RPMI8226 (cell line): ENCODE data around the gene TEX10.

ENCODE experiments used
- DNase-seq: peaks from one replicate; pipeline ENCODE4 v3.0.0-alpha.2; 2015

Gene TEX10

DNA sequence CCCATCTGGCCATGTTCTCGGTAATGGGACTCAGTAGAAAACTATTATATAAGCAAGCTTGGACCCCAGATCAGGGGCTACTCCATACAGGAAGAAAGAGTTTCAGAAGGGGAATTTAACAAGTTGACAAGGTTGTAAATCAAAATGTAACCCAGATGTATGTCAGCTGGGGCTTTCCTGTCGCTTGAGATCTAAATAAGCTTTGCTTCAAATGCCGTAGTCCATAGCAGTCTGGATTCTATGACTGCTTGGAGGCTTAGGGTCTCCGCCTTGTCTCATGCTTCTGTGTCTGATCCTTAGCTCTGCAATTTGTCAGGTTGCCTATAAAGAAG is 70.4 kb downstream of the TEX10 start:
- DNase-seq = no peak

- DNase-seq = no peak
Observed at GRCh38 chr9:100281676-100282387, 70.9 kb downstream of the TEX10 start.

DNA sequence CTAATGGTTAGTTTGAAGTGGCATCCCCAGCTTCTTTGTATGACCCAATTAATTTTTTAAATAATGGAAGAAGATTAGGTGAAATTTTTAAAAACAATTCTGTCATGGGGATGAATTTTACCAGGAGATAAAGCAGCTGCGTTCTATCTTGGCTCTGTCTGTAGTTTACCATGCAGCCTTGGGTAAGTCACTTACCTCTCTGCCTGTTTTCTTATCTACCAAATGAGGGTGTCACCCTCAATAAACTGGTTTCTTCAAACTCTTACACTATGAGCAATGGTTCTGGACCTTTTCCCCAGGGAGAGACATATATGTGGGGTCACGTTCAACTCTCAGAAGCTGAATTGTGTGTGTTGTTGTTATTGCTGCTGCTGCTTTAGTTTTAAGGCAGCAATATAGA is 71.7 kb downstream of the TEX10 start:
- DNase-seq = no peak

GRCh38 chr9:100277166-100277979 is 75.4 kb downstream of the TEX10 start:
- no peak for DNase-seq

DNA sequence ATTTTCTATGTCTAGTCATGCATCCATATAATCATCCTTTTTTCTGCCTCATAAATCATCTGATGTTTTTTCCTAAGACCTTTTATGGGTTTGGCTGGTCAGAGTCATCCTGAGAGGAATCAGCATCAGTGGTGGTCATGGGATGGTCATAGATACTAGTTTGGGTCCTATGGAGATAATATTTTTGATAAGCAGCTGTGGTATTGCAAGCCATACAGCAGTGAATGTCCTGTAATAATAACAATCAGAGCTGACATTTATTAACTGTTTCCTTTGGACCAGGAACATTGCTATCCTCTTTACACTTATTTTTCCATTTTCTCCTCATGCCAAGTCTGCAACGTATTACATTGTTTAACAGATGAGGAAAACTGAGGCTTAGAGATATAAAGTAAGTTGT is 83.1 kb downstream of the TEX10 start:
- DNase-seq = no peak

DNA sequence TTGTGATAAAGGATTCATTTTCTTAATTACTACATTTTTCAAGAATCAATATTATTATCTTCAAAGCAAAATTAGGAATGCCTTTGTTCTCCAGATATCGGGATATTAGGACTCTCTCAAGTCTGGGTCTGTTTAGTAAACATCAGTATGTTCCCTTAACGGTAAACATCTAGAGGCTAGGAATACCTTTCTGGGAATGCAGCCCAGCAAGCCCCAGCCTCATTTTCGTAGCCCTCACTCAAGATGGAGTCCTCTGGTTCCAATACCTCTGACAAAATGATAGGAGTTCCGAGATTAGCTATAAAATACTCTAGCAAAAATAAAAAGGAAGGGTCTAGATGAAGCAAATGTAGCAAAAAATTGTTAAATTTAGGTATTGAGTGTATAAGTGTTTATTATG is 84.5 kb downstream of the TEX10 start:
- DNase-seq = no peak

DNA sequence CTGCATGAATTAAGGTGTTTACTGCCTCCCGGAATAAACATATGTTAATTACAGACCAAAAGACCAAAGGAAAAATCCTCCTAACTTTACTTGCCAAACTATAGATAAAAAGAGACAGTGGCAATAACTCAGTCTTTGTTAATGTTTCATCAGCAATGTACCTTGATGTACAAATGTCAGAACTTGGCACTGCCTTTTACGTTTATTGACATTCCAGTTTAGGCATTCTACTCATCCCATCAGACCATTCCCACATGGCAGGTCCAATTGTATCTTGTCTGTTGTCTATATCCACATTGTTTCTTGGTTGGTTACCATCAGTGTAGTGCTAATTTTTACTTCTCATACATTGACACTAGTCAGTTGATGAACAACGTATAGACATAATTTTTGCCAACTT is 85.5 kb downstream of the TEX10 start:
- no peak for DNase-seq
